8988T (cell line): ENCODE data around the gene HEMGN.
"Not testable (repeated sequence)": the region's sequence is repeated elsewhere in the genome, so short reads cannot be mapped to it uniquely, and the experiment has no call there.

Experiments used
- DNase-seq: peaks from one replicate; pipeline ENCODE4 v3.0.0; 2011

Gene HEMGN

GRCh38 chr9:97938081-97938644 lies at the start of gene HEMGN:
TSS of gene HEMGN (minus strand) at chr9:97938172. CDS start at chr9:97938136, 36 bp downstream.
- no peak for DNase-seq

- DNase-seq: no peak
These were observed 49.5 kb upstream of the HEMGN start for GRCh38 chr9:97987487-97987886.

- peak; percentile 32 for DNase-seq
These were observed 47.3 kb upstream of the HEMGN start for GRCh38 chr9:97985058-97985861.

GRCh38 chr9:97984188-97985057 lies 46.5 kb upstream of the HEMGN start:
- DNase-seq: peak; percentile 65

- peak; percentile 44 for DNase-seq
These were observed 45.7 kb upstream of the HEMGN start for GRCh38 chr9:97983589-97984187.

- peak; percentile 92 for DNase-seq
These were observed 45.0 kb upstream of the HEMGN start, which contains the start of gene ANP32B for GRCh38 chr9:97982683-97983588. TSS of gene ANP32B (plus strand) at chr9:97983341. CDS start at chr9:97983556, 215 bp downstream.

GRCh38 chr9:97981846-97982682 lies 44.1 kb upstream of the HEMGN start:
- DNase-seq: no peak

GRCh38 chr9:97980918-97981845 lies 43.2 kb upstream of the HEMGN start:
- DNase-seq: no peak

GRCh38 chr9:97980479-97980803 lies 42.5 kb upstream of the HEMGN start:
- no peak for DNase-seq

GRCh38 chr9:97979788-97980478 lies 42.0 kb upstream of the HEMGN start:
- DNase-seq: no peak

- DNase-seq: no peak
These were observed 40.6 kb upstream of the HEMGN start for GRCh38 chr9:97978371-97979130.

GRCh38 chr9:97976633-97977032 lies 38.7 kb upstream of the HEMGN start:
- DNase-seq: not testable (repeated sequence)

GRCh38 chr9:97975376-97975775 lies 37.4 kb upstream of the HEMGN start:
- no peak for DNase-seq

GRCh38 chr9:97972753-97973152 lies 34.8 kb upstream of the HEMGN start:
- DNase-seq: no peak

- DNase-seq: no peak
These were observed 32.2 kb upstream of the HEMGN start for GRCh38 chr9:97970165-97970564.

- DNase-seq: no peak
These were observed 31.0 kb upstream of the HEMGN start for GRCh38 chr9:97969014-97969413.

- no peak for DNase-seq
These were observed 28.5 kb upstream of the HEMGN start for GRCh38 chr9:97966493-97966892.

- DNase-seq: no peak
These were observed 26.9 kb upstream of the HEMGN start for GRCh38 chr9:97964901-97965300.

- DNase-seq: no peak
These were observed 25.3 kb upstream of the HEMGN start for GRCh38 chr9:97963232-97963631.
